ENCODE results near the gene DNAH11.
"Not testable (repeated sequence)": the region's sequence is repeated elsewhere in the genome, so short reads cannot be mapped to it uniquely, and the experiment has no call there.

Gene DNAH11

DNA sequence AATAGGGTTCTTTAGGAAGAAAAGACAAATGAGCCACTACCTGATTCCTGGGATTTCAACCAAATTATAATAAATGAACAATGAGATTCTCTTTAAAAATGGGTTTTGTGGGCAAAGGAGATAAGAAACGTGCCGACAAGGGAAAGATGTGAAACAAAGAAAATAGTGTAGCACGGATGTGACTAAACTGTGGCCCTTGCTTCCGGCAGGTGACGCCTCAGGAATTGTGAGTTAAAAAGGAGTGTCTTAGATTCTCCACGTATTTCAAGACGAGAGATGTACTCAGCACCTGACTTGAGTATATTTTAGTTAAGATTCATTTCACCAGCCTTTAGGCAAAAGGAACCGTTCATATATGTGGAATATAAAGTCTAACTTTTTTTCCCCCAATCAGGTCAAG, 75.9 kb downstream of the DNAH11 start:
- DNase-seq (ENCODE audit: low read depth in 2 of 2) = no peak

DNA sequence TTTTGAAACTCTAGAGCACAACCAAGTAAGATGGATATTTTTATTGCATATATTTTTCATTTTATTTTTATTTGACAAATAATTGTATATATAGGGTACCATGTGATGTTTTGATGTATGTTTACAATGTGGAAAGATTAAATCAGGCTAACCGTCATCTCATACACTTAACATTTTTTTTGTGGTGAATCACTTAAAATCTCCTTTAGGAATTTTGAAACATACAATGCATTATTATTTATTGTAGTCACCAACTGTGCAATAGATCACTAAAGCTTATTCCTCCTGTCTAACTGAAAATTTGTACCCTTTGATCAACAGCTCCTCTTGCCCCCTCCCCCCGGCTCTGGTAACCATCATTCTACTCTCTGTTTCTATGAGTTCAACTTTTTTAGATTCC, 77.2 kb downstream of the DNAH11 start:
- DNase-seq (ENCODE audit: low read depth in 2 of 2) = no peak

DNA sequence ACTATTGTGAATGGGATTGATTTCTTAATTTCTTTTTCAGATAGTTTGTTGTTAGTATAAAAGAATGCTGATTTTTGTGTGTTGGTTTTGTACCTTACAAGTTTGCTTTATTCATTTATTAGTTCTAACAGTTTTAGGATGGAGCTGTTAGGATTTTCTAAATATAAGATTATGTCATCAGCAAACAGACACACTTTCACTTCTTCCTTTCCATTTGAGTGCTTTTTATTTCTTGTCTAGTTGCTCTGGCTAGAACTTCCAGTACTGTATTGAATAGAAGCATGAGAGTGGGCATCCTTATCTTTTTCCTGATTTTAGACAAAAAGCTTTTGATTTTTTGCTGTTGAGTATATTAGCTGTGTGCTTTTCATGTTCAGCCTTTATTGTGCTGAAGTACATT, 81.5 kb downstream of the DNAH11 start:
- DNase-seq (ENCODE audit: low read depth in 2 of 2) = no peak

DNA sequence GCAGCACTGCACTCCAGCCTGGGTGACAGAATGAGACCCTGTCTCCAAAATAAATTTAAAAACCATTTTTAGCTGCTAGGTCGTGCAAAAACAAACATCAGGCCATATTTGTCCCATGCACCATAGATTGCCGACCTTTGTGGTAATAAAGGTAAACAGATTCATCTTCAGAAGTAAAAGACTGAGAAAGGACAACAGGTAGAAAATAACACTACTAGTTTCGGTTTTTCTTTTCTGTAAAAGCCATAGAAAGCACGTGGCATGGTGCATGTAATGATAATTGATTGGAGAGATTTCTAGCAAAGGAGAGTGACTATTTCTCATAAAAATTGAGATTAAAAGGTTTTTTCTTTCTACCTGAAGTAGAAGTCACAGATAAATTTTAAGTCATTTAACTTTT, 93.9 kb downstream of the DNAH11 start:
- no peak for DNase-seq (ENCODE audit: low read depth in 2 of 2)

DNA sequence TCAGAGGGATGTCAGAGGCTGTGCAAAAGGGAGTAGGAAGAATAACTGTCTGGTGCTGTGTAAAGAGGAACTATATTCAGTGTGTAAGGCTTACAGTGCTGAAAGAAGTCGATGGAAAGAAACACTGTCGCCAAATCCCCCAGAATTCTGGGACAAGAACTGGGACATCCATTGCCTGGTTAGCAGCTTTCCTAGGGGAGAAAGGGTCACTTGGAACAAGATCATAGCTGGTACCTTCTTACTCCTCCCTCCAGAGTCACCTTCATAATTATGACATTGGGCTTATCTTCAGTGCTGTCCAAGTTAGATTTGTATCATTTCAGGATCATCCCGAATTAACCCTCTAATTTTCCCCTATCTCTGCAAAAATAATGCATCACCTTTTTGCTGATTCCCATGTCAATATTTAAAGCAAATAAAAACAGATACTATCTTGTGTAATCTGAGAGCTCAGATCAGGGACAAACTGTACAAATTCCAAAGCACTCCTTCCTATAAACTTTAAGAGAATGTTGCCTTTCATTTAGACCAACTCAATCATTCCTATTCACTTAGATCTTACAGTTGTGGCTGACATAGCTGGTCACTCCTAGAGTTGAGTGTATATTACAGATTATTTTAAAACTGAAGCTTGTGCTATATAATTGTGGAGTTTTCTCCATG, 96.5 kb downstream of the DNAH11 start:
- DNase-seq (ENCODE audit: low read depth in 2 of 2) = no peak

DNA sequence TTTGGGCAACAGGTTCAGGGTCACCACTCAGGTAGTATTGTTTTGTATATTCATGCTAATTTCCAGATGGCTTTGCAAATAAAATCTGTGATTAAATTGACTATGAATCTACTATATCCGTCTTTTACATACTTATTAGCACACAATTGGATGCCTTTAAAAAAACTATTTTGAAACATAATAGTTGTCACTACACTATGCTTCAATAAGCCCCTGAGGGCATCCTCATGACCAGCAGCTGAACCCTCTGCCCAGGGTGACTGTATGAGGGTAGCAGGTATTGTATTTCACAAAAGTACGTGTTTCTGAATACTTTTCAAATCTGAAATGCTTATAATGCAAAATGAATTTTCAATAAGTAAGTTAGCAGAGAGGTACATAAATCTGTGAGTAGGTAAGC, 97.3 kb downstream of the DNAH11 start:
- no peak for DNase-seq (ENCODE audit: low read depth in 2 of 2)

DNA sequence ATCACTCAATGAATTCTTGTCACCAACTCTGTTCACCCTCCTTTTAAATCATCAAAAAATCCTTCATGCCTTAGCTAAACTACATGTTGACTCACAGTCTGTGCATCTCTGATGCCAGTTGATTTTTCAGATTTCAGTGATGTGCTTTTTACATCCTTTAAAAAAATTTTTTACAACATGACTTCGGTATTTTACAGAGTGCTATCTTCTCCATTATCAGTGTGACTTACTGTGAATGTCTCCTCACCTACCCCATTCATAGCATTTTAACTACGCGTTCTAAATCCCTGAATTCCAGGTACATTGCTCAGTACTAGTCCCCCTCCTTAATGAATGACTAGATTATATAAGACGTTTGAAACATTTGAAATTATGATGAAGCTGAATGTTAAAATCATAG, 98.7 kb downstream of the DNAH11 start:
- DNase-seq (ENCODE audit: low read depth in 2 of 2) = no peak

DNA sequence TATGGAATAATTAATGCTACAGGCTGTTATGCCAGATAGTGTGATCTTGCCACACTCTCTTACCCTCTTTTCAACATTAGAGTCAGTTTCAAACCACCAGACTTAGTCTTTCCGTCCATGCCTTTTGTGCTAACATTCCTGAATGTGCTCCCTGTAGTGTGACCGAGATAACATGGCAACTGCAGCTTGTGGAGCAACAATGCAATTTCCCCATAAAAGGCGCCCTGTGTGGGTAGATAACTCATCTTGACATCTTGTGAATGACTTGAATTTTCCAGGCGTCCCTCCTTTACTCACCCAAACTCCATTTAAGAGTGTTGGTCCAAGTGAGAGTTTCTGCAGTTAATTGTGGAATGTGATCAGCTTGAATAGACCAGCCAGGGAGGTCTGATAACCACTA, 99.6 kb downstream of the DNAH11 start:
- no peak for DNase-seq (ENCODE audit: low read depth in 2 of 2)

DNA sequence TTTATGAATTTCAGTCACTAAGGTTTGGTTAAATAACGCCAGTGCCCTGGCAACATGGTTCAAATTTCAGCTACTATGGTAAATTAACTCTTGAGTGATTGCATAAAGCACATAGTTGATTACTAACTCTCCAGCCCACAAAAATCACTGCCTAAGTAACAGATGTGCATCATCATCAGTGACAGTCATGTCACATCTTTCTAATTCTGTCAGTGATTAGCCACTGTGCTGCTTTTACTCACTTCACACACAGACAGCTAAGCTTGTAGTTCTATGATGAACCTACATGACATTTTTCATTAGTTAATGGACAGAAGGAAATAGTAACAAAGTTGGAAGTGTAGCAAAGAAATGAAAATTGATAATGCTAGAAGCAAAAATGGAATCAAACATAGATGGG, 108.9 kb downstream of the DNAH11 start:
- DNase-seq (ENCODE audit: low read depth in 2 of 2) = no peak

DNA sequence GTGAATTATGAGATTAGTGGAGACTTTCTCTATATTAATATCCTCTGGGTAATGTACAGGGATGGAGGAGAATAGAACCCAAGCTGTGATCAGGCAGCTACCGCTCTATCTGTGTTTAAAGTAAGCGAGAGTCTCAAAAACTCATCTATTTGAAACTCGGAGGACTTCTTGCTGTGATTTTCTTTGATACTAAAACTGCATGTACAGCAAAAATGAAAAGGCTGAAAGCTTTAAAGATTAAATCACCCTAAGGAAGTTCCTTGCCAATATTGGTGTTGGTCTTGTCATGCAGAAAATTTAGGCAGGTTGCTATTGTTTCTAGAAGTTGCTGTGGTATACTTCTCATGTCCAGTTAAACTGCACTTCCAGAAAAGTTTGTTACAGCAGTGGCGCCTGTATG, 110.8 kb downstream of the DNAH11 start:
- DNase-seq (ENCODE audit: low read depth in 2 of 2) = no peak

DNA sequence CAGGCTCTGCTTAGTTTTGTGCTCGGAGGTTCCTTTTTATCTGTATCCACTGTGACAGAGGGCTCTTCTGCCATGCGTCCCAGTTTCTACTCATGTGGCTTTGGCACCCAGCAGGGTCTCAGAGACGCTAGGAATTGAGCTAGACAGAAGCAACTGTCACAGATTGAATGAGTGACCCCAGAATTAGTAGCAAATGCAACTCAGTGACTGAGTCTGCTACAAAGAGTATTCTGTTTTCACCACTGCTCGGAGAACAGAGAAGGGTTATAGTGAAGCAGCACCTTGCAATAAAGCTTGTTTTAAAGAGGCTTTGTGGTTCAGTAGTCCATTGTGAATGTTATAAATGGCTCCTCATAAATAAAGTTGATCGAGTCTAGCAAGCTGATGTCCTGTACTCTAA, 113.2 kb downstream of the DNAH11 start:
- DNase-seq (ENCODE audit: low read depth in 2 of 2) = no peak

DNA sequence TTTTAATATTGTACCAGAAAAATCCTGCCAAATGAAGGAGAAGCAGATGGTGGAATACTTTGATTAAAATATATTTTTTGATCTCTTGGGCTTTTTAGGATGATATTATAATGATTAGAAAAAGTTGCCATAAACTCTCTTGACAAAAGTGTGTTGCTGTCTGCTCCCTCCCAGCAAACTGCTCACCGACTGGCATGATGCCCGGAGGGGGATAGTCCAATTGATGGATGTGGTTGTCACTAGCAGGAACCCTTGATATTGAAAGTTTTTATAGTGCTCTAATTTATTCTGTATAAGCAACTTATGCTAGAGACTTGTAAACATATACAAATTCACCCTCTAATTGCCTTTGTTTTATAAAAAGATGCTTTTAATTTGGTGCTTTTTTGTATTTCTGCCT, 114.0 kb downstream of the DNAH11 start:
- DNase-seq (ENCODE audit: low read depth in 2 of 2) = no peak

DNA sequence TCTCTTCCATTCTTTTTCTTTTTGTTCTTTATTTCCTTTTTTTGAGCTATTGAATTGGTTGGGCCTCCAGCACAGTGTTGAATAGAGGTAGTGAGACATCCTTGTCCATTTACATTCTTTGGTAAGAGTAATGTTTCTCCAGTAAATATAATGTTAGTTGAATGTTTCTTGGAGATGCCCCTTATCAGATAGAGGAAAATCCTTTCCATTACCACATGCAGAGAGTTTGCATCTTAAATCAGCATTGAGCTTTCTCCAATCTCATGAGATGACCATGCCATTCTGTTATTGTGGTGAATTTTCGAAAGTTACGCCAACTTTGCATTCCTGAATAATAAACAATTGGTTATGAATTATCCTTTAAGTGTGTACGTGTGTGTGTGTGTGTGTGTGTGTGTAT, 127.7 kb downstream of the DNAH11 start:
- no peak for DNase-seq (ENCODE audit: low read depth in 2 of 2)

DNA sequence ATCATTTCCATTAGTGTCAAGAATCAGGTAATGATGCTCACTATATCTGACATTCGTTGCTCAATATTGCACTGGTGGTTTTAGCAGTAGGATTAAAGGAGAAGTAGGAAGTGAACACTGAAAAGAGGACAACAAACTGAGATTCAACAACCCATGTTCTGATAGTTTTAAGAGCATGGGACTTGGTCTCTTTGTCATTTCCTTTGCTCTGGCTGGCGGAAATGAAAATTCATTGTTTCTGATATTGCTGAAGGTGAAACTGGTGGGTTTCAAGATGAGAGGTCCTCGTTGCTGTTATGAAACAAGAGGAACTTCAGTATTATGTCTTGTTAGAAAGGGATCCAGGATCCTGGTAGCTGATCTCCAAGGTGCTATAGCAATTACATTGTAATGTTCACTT, 129.0 kb downstream of the DNAH11 start:
- DNase-seq (ENCODE audit: low read depth in 2 of 2) = no peak

DNA sequence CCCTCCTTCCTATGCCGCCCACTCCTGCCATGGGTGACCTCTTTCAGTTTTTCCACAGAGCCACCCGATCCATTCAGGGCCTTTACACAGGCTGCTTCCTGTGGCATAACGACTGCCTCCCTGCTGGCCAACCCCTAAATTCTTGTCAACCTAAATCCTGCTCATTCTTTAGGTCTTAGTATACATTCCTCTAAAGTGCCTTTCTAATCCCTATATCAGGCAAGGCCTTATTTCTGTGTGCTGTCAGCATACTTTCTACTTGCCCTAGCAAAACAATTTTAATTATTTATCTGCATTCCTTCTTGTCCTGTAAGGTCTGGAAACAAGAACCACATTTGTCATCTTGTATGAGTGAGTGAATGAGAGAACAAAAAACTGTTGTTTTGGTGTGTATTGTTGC, 132.4 kb downstream of the DNAH11 start:
- DNase-seq (ENCODE audit: low read depth in 2 of 2) = no peak

DNA sequence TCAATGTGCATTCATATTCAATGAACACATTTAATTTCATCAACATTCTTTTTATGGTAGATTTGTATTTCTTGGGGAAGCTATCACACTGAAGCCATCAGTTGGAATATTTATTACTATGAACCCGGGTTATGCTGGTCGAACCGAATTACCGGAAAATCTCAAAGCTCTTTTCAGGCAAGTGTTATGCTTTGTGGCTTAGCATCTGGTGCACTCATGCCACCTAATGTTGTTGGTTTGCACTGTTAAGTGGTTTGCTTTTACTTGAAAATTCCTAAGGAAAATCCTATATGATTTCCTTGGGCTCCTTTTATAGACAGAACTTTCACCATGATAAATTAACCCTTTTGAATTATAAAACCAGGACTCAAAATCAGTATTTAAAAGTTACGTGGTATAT, 147.9 kb downstream of the DNAH11 start:
- DNase-seq (ENCODE audit: low read depth in 2 of 2) = no peak

DNA sequence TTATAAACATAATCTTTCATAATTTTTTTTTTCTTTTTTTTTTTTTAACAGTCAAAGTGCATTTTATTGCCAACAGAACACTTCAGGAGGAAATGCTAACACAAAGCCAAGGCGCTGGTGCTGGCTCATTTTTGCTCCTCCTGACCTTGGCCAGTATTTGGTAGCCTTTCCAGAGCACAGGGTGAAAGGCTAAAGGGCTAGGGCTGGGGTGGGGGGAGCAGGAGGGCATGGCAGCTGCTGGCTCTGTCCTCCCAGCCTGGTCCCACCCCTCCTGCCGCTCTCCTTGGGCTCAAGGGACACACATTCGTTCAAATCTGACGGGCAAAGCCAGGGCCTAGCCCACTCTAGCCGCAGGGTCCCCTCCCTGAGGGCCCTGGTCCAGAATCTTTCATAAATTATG, 148.3 kb downstream of the DNAH11 start:
- not testable (repeated sequence) for DNase-seq (ENCODE audit: low read depth in 2 of 2)

DNA sequence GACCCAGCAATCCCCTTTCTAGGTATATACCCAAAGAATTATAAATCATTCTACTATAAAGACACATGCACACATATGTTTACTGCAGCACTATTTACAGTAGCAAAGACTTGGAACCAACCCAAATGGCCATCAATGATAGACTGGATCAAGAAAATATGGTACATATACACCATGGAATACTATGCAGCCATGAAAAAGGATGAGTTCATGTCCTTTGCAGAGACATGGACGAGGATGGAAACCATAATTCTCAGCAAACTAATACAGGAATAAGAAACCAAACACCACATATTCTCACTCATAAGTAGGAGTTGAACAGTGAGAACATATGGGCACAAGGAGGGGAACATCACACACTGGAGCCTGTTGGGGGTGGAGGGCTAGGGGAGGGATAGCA, 157.7 kb downstream of the DNAH11 start:
- not testable (repeated sequence) for DNase-seq (ENCODE audit: low read depth in 2 of 2)

DNA sequence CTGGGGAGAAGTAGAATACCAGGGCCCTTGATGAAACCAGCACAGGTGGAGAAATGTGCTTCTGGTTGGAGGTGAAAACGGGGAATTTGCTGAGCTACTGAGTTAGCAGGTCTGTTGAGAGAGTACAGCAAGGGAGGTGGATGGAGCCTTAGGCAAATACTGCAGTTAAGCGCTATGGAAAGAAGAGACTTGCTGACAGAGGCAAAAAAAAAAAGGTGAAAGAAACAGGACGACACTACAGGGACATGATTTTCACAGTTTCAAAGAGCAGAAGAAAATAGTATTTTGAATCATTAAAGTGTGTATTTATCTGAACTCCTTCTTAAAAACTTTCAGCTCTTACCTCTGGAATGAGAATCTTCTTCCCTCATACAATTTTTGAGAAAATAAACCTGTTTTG, 159.5 kb downstream of the DNAH11 start:
- DNase-seq (ENCODE audit: low read depth in 2 of 2) = no peak

DNA sequence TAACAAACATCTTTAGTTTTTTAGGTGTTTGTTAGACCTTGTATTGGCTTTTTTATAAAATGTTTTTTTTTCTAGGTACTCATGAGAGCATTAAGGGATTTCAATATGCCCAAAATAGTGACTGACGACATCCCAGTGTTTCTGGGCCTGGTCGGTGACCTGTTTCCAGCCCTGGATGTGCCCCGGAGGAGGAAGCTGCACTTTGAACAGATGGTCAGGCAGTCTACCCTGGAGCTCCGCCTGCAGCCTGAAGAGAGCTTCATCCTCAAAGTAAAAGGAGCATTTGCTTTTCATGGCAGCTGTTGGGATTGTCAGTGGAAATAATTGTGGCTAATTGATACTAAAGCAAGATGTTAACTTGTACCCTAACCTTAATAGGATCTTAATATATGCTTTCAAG, 161.5 kb downstream of the DNAH11 start:
- no peak for DNase-seq (ENCODE audit: low read depth in 2 of 2)

DNA sequence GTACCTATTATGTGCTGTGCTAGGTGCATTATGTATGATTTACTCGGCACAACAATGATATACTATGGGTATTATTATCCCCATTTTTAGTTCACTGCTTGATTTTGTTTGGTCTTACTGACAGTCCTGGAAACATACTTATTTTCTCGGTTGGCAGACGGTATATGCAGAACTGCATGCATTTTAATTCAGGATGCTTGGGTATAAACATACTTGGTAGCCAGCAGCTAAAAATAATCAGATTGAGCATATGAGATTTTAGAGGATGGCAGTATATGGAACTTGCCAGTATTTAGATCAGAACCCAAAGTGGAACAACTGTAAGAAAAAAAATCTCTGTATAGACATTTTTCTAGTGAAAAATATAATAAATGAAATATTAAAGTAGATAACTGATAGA, 163.3 kb downstream of the DNAH11 start:
- no peak for DNase-seq (ENCODE audit: low read depth in 2 of 2)

DNA sequence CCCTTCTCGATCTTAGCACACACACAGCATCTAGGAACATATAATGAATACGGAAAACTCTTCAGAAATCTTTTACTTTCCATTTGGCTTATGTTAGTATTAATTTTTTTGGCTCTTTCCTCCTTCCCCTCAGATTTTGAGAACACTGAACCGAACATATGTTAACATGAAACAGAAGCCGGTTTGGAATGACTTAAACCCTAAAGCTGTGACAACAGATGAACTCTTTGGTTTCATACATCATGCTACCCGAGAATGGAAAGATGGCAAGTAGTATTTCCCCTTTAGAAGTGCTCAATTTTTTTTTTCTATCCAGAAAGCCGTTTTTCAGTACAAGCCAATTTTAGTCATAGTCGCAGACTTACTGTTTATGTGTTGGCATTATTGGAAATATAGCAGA, 164.7 kb downstream of the DNAH11 start:
- no peak for DNase-seq (ENCODE audit: low read depth in 2 of 2)

DNA sequence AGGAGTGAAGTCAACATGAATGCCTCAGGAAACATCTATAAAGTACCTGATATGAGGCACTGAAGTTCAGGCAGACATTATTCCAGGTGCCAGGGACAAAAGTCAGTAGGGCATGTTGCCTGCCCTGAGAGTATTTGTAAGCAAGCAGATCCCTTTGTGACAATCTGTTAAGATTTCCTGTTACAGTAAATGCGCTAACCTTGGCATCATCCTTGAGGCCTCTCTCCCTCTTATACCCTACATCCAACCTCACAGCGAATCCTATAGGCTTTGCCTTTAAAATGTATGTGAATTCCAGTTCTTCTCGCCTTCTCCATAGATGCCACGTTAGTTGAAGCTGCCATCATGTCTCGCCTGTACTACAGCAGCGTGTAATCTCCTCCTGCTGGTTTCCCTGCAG, 165.3 kb downstream of the DNAH11 start:
- DNase-seq (ENCODE audit: low read depth in 2 of 2) = no peak

DNA sequence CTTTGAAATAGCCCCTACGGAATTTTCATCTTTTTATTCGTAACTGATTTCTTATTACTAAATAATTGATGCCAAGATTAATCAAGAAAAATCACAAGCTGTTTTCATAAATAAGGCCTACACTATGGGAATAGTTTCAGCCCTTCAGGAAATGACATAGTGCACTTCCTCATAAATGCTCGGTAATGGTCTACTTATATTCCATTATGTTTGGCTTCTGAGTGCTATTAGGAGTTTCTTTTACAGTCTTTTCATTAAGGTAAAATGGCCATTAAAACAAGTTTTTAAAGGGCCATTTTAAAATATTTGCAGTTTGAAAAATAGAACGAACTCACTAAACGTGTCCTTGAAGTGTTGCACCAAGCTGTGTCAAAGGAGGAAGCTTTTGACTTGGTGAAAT, 174.5 kb downstream of the DNAH11 start:
- DNase-seq (ENCODE audit: low read depth in 2 of 2) = no peak

DNA sequence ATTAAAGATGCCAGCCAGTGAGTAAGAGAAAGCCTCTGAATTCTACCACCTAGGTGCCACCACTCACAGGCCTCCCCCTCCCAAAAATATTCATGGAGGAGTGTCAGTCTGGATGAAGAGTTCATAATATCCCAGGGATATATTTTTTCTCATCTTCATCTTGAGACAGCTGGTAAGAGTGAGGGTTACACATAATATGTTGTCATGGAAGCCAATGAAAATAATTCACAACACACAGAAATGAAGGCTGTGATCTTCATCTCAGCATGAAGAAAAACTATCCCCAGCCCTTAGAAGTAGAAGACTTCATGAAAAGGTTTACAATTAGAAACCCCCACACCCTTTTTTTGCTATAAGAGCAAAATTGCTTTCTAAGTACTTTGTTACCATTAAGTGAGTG, 175.6 kb downstream of the DNAH11 start:
- DNase-seq (ENCODE audit: low read depth in 2 of 2) = no peak

All from stimulated activated CD8-positive, alpha-beta memory T cell treated with anti-CD3 and anti-CD28 coated beads, Interleukin-2, amount 100 ng/mL, for 48 hours (primary cell).